ENCODE data around the gene ACSL6. TPM values are rescaled to one million over a fixed set of nuclear protein-coding genes. Genes with fewer than 3 reads are reported as not detected.
A peak's percentile ranks its signal among the peaks of the same experiment; 100 is the strongest.

ACSL6 gene
- total and polyA plus RNA-seq, 8 donors = 0.45 to 1.3 (median 0.96) TPM

DNA sequence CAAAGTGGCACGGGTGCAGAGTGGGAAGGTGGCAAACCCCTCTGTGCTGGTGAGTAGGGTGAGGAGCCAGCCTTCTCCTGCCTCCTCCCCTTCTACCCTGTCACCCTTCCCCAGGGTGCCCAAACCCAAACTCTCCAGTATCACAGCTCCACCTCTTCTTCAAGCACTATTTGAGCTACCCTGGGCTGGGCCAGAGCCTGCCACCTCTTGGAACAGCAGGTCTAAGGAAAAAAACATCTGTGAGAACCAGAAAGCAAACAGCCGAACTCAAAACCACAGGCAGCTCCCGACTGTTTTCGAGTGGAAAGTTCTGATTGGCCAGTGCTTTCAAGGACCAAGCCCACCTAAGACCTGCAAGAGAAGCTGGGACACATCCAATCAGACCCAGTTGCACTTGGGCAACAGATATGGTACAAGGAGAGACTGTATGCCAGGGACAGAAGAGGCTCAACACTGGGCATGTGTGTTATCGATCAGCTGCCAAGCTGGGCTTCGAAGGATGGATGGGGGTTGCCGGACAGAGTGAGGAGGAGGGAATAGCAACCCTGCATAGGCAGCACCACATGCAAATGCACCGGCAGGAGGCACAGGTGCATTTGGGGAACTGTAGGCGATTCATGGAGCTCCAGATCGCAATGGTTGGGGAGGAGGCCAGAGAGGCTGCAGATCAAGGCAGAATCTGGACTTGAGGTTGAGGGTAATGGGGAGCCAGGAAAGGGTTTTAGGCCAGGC is 19.7 kb downstream of the ACSL6 start:
- TF ChIP-seq, protein P1, sequence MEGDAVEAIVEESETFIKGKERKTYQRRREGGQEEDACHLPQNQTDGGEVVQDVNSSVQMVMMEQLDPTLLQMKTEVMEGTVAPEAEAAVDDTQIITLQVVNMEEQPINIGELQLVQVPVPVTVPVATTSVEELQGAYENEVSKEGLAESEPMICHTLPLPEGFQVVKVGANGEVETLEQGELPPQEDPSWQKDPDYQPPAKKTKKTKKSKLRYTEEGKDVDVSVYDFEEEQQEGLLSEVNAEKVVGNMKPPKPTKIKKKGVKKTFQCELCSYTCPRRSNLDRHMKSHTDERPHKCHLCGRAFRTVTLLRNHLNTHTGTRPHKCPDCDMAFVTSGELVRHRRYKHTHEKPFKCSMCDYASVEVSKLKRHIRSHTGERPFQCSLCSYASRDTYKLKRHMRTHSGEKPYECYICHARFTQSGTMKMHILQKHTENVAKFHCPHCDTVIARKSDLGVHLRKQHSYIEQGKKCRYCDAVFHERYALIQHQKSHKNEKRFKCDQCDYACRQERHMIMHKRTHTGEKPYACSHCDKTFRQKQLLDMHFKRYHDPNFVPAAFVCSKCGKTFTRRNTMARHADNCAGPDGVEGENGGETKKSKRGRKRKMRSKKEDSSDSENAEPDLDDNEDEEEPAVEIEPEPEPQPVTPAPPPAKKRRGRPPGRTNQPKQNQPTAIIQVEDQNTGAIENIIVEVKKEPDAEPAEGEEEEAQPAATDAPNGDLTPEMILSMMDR (IDR thresholded peaks at IDR 0.05) = no peak
- intact Hi-C loops (cut with DNase I) = loop anchor here in 1 of 2 donors (10.0 kb wide), 1 partner anchor 567 kb away; no protein-coding TSS in a partner anchor
- ATAC-seq = no peak
- Histone ChIP-seq H3K9me3 (no peaks in the 10 kb centered on the region), H3K27ac (no peak overlapping the region), H3K27me3 (no peaks in the 10 kb centered on the region), H3K4me1 (no peaks in the 10 kb centered on the region), H3K4me3 (no peak overlapping the region), H3K36me3 (no peaks in the 10 kb centered on the region)
- no peak for DNase-seq

DNA sequence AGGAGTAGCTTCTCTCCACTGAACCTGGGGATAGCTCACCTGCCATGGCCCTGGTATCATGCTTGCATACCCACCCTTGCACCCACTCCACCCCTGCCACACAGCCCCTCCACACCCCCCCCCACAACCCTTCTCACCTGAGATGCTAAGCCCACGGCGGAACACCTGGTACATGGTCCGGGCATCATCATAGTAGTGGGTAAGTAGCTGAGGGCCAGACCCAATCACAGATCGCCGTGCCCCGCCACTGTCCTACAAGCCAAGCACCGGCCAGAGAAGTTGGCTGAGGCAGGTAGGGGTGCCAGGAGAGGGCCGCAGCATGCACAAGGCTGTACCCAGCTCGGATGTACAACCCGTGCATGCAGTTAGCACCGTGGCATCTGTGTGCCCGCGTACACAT is 20.7 kb downstream of the ACSL6 start:
- Histone ChIP-seq H3K4me3 (no peak overlapping the region), H3K27ac (no peak overlapping the region), H3K36me3 (no peaks in the 10 kb centered on the region), H3K4me1 (no peaks in the 10 kb centered on the region), H3K9me3 (no peaks in the 10 kb centered on the region), H3K27me3 (no peaks in the 10 kb centered on the region)
- DNase-seq (no peak), ATAC-seq (no peak)
- TF ChIP-seq, protein P1 (IDR thresholded peaks at IDR 0.05) = no peak
- intact Hi-C loops (cut with DNase I) = loop anchor here in 1 of 2 donors (10.0 kb wide), 1 partner anchor 566 kb away; no protein-coding TSS in a partner anchor

DNA sequence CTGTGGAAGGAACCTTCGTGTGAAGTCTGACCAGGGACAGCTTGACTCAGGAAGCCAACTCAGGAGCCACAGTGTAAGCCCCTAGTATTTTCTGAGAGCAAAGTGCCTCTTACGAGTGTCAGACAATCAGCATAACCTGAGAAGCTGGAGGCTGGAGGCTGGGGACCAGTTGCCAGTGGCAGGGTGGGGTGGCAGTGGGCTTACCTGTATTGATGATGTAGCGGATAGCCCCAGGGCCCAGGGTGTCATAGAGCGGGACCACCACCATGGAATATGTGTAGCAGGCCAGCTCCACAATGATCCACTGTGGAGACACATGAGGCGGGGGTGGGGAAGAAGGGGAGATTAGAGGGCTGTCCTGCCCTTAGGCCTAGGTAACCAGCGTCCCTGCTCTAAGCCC is 22.9 kb downstream of the ACSL6 start:
- H3K27me3 ChIP-seq = no peaks in the 10 kb centered on the region
- ATAC-seq (no peak), DNase-seq (no peak)
- TF ChIP-seq, protein P1 (IDR thresholded peaks at IDR 0.05) = no peak
- H3K4me1 ChIP-seq = no peaks in the 10 kb centered on the region
- no peaks in the 10 kb centered on the region for H3K36me3 ChIP-seq
- intact Hi-C loops (cut with DNase I) = no loop called here
- H3K27ac ChIP-seq = no peak overlapping the region
- no peak overlapping the region for H3K4me3 ChIP-seq
- H3K9me3 ChIP-seq = no peaks in the 10 kb centered on the region

DNA sequence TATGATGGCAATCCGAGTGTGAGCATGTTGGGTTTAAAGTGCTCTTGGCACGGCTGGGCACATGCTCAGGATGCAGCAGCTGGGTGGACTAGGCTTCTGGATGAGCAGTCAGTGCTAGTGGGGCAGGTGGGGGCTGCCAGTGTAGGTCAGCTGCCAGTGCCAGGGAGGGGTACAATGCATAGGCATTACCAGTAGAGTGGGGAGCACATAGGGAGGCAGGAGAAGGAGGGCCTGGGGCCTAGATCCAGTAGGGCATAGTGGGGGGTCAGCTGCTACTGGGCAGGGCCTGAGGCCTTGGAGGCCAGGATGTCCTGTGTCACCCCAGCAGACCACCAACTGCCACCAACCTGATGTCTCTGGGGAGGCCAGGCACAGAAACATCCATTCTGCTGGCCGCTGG is 24.2 kb downstream of the ACSL6 start:
- Histone ChIP-seq H3K36me3 (no peaks in the 10 kb centered on the region), H3K4me3 (no peak overlapping the region), H3K9me3 (no peaks in the 10 kb centered on the region), H3K27ac (no peak overlapping the region), H3K27me3 (no peaks in the 10 kb centered on the region), H3K4me1 (no peaks in the 10 kb centered on the region)
- ATAC-seq (no peak), DNase-seq (no peak)
- TF ChIP-seq, protein P1 (IDR thresholded peaks at IDR 0.05) = no peak
- intact Hi-C loops (cut with DNase I) = no loop called here

DNA sequence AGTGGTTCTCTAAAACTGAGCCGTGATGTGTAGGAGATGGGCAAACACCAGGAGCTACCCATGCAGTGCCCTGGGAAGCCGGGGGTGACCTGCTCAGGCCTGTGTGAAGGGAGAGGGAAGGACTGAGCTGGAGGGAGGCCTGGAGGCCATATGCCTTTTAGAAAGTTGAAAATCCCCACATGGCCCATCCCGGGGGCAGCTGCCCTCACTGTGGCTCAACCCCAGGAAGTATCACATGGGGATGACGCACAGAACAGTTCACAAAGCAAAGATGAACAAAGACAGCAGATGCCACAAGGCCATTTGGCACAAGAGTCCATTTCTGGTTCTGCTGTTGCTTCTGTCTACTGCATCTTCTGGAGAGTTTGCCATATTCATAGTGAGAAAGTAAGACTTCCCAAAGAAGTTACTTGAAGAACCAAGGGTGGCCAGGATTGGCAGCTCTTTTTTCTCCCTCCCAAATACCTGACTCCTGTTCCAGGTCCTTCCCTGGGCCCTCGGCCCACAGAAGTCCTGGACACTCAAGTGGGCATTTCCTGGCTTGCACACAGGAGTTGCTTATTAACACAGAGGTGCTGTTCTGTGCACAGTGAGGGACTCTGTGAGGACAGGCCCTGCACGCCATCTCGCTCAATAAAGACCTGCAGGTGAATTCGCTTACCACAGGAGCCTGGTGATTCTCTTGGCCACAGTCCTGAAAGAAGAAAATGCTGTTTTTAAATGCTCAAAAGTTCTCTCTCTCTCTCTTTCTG is 25.1 kb downstream of the ACSL6 start:
- TF ChIP-seq, protein P1 (IDR thresholded peaks at IDR 0.05) = no peak
- no peak overlapping the region for H3K27ac ChIP-seq
- H3K4me3 ChIP-seq = no peak overlapping the region
- intact Hi-C loops (cut with DNase I) = no loop called here
- no peaks in the 10 kb centered on the region for H3K27me3 ChIP-seq
- DNase-seq = no peak
- H3K9me3 ChIP-seq = no peaks in the 10 kb centered on the region
- H3K4me1 ChIP-seq = no peaks in the 10 kb centered on the region
- ATAC-seq = peak; percentile 27
- H3K36me3 ChIP-seq = no peaks in the 10 kb centered on the region
